Activated effector memory CD4-positive, alpha-beta T cell treated with anti-CD3 and anti-CD28 coated beads, Interleukin-2, amount 50 U/mL, for 16 hours (primary cell): Measurements from ENCODE around the gene ARHGAP33.

ENCODE experiments used
- DNase-seq: peaks from one replicate; pipeline ENCODE4 v3.0.0-alpha.2; 2020

ARHGAP33 gene

DNA sequence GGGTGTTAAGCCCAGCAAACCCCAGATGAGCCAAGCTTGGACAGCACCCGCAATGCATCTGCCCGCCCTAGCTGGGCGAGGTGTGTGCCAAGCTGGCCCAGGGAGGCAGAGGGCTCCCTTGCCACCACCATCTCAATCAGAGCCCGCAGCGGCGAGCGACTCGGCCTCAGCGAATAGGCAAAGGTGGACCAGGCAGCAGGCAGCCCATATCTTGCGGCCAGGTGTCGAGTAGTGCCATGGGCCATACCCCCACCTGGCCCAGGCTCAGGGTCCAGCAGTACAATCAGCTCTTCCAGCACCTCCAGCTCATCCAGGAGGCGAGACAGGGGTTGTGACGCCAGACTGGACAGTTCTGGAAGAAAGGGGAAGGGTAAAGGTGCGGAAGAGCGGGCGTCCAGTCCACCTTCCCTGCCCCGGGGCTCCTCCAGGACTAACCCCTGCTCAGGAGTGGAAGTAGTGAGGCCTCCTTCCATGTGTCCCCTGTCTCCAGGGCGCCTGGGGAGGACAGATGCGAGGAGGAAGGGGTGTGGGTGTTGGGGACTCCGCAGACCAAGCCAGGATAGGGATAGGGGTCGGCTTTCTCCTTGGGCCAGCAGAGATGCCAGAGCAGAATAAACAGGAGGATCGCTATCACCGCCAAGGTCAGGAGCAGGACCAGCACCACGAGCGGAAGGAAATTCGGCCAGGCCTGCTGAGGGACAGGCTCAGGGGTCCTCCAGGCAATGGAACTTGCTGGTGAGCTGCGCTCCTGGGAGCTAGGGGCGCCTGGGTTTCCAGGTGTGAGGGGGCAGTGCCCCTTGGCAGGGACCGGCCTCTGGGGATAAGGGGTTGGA lies 35.9 kb upstream of the ARHGAP33 start:
- no peak for DNase-seq

GRCh38 chr19:35740108-35740422 lies 35.3 kb upstream of the ARHGAP33 start:
- no peak for DNase-seq

DNA sequence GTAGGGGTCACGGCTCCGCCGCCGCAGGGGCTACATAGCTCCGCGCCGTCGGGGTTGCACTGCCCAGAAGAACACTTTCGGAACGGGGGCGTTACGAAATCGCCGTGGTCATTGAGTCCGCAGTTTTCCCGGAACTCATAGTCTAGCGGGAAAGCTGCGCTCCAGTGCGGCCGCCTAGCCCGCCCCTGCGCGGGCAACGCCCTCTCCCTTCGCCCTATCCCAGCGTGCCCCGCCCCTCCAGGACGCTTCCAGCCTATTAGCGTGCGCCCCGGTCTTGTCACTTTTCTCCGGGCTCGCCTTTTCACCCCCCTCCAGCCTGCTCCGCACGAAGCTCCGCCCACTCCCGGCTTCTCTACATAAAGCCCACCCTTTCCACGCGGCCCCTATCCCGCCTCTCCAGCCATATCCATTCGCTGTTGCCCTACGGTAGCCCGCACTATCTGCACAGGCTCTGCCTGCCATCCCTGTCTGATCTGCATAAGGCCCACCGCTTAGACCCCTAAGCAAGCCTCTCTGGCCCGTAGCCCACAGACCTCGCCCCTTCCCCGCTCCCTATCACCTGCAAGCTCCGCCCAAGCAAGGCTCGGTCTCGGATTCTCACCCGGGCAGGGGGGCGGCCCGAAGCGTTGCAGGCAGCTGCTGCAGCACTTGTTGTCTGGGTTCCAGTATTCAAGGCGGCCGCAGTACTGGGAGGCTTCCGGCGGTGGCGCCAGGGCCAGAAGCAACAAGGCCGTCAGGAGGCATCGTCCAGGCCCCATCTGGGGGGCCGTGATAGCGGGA lies 34.8 kb upstream of the ARHGAP33 start:
- DNase-seq, result peak; percentile 99

- no peak for DNase-seq
Measured at GRCh38 chr19:35741203-35741515, 34.2 kb upstream of the ARHGAP33 start.

DNA sequence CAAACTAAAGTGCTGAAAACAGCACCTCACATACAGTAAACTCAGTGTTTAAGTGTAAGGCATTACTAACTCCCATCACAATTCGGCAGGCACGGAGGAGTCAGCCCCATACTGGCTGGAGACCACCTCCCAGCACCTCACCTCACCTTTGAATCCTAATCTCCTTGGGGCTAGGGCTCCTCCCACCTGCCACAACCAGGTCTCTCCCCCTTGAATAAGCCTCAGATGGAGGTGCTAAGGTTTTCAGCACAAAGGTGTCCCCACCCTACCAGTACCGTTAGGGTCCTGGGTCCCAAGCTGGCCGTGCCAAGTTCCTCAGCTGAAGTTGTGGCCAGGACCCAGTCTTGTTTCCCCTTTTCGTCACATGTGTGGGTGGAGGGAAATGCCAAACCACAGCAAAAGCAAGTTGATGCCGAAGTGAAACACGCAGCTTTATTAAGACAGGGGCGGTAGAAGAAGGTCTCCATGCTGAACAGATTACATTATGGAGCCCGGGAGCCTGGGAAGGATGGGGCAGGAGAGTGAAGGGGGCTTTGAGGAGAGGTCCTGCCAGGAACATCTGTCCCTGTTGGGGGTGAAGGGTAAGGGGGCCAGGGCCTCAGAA lies 33.1 kb upstream of the ARHGAP33 start, which contains the start of gene IGFLR1:
Gene IGFLR1, minus strand, starts transcription at position 332 of the 604 bp plus-strand sequence. CDS start 1,272 bp downstream, outside the sequence.
- DNase-seq, result peak; percentile 90

GRCh38 chr19:35743640-35744429 lies 31.5 kb upstream of the ARHGAP33 start:
- no peak for DNase-seq

GRCh38 chr19:35744430-35745327 lies 30.7 kb upstream of the ARHGAP33 start:
- peak; percentile 97 for DNase-seq

DNA sequence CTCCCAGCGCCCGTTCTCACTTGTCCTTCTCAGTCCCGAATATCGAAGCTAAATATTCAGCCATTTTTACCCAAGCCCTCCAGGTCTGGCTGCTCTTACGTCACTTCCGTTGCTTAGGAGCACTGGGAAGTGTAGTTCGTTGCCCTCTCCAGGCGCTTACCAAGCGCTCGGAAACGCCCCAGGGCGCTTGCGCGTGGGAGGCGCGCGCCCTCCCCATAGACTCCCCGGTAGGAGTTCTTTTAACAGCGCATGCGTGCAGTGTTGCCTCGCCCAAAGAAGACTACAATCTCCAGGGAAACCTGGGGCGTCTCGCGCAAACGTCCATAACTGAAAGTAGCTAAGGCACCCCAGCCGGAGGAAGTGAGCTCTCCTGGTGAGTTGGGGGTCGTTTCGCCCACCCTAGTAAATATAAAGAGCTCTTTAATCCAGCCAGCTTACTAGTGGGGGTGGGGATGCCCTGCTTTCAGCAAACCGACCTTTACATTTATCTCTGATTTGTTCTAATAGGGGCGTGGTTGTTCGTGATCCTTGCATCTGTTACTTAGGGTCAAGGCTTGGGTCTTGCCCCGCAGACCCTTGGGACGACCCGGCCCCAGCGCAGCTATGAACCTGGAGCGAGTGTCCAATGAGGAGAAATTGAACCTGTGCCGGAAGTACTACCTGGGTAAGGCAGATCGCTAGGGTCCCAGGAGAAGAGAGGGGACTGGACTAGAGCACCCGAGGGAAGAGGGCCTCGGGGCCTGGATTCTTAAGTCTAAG lies 29.9 kb upstream of the ARHGAP33 start, which contains the start of the genes PSENEN and U2AF1L4:
Gene PSENEN, plus strand, starts transcription at position 324 of the 759 bp plus-strand sequence. Its CDS starts 280 bp downstream, at position 604.
Gene U2AF1L4, minus strand, starts transcription at position 91 of the 759 bp plus-strand sequence. Its CDS starts 27 bp downstream, at position 64.
- DNase-seq, result peak; percentile 99

DNA sequence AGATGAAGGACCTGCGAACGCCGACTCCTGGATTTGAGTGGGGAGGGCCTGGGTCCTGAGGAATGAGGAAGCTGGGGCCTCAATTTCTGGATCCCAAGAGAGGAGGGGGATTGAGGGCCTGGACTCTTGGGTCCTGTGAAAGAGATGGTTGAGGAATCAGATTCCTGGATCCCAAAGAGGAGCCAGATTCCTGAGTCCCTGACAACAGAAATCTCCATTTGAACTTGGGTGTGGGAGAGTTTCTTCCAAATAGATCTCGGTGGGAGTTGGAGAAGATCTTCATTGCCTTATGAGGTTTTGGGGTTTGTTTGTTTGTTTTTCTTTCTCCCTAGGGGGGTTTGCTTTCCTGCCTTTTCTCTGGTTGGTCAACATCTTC lies 29.3 kb upstream of the ARHGAP33 start:
- DNase-seq, result no peak

- no peak for DNase-seq
Measured at GRCh38 chr19:35746531-35746930, 28.8 kb upstream of the ARHGAP33 start.

- DNase-seq, result peak; percentile 100
Measured at GRCh38 chr19:35748106-35749020, 27.0 kb upstream of the ARHGAP33 start, which contains the start of gene LIN37. Gene LIN37 (plus strand): TSS chr19:35748576. CDS start chr19:35748725, 149 bp downstream.

GRCh38 chr19:35750167-35750566 lies 25.2 kb upstream of the ARHGAP33 start:
- no peak for DNase-seq

- DNase-seq, result no peak
Measured at GRCh38 chr19:35751839-35752745, 23.3 kb upstream of the ARHGAP33 start.

DNA sequence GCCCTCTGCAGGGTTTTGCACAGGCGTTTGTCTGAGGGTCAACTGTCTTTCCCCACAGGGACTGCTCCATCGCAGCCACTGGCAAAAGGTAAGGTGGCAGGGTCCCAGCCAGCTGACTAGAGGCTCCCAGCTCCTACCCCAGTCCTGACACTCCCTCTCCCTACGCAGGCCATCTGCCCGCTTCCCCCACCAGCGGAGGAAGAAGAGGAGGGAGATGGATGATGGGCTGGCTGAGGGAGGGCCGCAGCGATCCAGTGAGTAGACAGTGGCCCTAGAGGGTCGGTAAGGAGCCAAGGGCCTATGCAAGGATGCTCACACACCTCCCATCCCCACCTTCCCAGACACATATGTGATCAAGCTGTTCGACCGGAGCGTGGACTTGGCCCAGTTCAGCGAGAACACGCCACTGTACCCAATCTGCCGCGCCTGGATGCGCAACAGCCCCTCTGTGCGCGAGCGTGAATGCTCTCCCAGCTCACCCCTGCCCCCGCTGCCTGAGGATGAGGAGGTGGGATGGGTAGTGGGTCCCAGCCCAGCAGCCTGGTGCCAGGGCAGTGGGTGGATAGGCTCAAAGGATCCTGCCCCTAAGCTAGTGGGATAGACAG lies 22.5 kb upstream of the ARHGAP33 start:
- DNase-seq, result no peak

- DNase-seq, result no peak
Measured at GRCh38 chr19:35753634-35754369, 21.6 kb upstream of the ARHGAP33 start.

DNA sequence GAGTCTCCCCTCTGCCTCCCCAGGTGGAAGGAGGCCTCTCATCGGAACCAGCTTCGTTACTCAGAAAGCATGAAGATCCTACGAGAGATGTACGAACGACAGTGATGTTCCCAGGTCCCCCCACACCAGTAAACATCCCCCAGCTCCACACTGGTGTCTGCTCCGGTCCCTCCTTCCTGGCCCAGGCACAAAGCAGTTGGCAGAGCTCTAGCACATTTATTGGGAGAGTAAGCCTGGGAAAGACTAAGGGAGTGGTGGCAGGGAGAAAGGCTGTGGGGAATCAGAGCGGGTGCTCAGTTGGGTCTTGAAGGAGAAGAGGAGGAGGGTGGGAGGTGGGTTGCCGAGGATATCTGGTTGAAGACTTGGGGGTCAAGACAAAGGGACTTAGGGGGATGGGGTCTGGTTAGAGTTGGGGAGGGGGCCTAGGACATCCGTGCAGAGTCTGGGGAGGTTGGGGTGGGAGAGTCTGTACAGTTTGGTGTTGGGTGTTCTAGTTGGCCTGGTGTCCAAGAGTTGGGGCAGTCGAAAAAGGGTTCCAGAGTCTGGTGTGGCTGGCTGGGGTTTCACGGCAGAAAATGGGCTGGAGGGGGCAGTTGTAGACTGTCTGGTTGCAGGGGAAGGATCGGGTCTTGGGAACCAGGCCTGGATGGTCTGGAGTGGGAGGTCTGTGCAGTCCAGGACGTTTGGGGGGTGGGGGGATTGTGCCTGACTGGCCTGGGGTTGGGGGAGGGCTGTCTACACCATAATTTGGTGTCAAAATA lies 20.8 kb upstream of the ARHGAP33 start:
- DNase-seq, result no peak
